COLO829 (cell line): Measurements from ENCODE around the gene HEATR9.

Experiments
- DNase-seq: peaks from one replicate; pipeline ENCODE4 v3.0.0; 2012; ENCODE audit warnings: low spot score

The HEATR9 gene

DNA sequence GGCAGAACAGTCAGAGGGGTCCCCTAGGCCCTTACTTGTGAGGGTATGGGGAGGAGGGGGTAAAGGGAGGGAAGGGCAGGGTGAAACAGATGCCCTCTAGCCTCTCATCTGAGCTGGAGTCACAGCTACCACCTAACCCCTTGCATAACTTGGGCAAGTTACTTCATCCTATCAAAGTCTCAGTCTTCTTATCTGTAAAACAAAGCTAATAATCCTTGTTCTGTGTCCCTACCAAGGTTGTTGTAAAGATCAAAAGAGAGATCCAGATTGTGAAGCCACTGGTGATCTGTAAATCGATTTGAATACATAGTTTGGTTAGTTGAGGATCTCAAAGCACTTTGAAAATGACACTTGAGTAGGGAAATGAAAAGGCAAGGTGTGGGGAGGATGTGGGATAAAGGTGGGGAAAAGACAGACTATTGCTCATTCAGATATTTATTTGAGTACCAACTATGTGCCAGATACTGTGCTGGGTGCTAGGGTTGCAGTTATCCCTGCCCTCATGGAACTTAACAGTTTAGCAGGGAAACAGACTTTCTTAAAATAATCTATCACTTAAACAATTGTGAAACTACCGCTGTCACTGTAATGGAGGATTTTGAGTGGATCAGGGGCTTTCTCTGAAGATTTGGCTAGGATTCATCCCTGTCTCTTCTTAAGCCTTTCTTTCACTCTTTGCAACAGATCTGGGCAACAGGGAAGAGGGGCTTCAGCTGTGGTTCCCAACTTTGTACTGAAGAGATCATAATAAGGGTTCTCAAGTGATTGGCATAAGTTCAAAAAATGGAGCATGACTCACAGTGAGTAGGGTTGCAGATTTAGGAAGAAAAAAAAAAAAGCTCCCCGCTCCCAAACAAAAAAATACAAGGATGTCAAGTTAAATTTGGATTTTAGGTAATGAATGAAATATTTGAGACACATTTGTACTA is 3.0 kb downstream of the HEATR9 start:
- no peak for DNase-seq

DNA sequence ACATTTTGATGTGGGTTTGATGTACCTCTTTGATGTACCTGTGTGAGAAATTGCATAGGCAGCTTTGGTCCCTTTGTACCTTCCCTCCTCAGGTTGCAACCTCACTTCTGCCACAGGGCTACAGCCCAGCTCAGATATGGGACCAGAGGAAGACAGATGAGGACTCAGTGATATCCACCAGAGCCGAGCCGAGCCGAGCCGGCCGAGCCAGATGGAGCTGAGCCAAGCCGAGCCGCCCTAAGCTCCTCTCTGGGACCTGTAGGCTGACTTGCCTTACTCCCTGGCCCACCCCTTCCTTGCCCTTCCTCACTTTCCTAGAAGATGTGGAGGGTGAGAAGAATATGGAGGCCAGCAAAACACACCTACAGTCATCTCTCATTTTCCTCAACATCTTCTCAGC is 3.8 kb downstream of the HEATR9 start:
- DNase-seq, result no peak

DNA sequence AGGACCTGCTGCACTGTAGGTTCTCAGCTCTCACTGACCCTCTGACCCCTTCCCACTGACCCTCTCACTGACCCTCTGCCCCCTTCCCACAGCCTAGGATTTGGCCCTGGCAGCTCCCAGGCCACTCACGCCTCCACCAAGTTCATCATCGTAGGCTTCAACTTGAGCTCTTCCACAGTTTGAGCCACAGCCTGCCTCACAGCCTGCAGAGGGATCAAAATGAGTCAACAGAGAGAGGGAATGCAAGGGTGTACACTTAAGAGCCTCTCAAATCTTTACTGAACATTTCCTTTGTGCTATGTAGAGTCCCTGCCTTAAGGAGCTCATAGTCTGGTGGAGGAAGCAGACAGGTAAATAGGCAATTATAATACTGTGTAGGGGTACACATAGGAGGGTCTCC is 12.1 kb downstream of the HEATR9 start:
- DNase-seq, result no peak

DNA sequence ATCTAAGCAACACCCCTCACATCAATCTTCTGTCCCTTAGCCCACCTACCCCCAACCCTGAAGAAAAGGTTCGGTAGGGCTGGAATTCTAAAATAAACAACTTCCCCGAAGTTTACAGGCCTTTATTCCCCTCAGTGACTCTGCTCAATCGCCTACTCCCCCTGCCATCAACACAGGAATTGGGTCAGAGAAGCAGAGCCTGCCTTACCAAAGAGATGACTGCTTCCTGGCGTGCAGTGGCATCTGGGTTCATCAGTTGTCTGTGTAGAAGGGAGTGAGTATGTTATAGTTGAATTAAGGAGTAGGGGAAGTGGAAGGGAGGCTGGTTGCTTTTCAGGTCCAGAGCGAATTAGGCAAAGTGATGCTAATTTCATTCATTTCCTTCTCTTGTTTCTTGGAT is 12.7 kb downstream of the HEATR9 start:
- DNase-seq, result no peak

DNA sequence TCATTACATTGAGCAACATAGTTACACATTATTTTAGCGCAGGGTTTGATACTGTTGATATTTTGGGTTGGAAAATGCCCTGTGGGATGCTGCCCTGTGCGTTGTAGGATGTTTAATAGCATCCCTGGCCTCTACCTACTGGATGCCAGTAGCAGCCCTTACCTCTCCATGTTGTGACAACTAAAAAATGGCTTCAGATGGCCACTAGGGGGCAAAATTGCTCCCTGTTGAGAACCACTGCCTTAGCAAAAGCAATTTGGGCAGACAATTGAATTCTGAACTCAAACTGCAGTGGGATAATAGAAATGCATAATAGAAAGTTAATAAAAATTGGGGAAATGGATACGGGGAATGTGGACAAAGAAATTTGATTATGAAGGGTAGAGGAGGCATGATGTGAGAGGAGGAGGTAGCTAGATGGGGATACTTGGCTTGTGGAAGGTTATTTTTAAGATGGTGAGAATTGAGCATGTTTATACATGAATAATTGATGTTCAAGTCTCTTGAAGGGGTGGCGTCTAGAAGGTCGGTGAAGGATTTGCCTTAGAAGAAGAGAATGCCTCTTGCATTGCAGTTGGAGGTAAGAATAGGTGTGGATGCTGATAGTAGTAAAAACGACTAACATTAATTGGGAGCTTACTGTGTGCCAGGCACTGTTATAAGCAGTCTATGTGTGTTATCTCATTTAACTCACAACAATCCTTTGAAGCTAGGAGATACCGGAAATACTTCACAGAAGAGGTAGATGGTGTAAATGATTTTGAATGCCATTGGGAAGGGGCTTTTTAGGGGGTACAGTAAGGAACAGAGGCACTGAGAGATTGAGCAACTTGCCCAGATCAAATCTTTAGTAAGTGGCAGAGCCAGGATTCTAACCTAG is 19.0 kb downstream of the HEATR9 start:
- DNase-seq, result peak; percentile 46

DNA sequence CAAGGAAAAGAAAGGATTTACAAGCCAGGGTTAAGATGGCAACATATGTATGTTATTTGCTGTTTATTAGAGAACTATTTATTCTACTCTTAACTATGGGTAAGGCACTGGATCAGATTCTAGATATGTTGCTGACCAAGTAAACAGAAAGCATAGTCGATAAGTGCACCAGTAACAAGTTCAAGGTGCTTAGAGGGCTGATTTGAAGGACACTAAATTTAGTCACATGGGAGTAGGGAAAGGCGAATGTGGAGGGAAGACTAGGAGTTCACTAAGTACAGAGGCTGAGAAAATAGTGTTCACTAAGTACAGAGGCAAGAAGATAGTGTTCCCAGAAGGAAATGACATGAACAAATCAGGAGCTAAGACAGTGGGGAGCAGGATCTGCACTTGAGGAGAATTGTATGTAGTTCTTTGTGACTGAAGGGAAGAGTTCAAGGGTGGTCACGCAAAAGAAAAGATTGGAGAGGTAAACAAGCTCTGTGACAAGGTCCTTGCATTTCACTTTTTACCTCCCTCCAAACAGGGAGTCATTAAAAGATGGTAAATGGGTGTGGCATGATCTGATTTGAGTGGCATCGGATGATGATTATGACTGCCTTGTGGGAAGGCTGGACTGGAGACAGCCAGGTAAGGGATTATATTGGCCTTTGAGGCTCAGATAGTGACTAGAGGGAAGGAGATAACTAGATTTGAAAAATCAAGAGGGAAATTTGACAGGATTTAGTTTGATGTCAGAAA is 20.9 kb downstream of the HEATR9 start:
- DNase-seq, result no peak

DNA sequence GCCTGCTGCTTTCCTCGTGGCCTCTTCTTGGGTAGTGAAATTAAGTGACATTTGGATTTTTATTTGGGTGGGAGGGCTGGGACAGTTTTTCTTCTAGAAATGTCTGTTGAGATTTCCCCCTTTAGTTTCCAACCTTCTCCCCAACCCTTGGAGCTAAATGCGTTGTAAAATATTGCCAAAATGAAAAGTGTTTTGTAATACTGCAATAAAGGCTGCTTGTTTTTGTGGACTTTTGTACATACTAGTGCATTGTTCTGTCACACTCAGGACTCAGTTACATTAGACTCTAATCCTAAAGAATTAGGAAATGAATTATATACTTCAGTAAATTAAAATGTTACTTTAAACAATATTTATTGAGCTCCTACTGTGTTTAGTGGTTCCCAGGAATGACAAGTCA is 21.7 kb downstream of the HEATR9 start:
- DNase-seq, result no peak

DNA sequence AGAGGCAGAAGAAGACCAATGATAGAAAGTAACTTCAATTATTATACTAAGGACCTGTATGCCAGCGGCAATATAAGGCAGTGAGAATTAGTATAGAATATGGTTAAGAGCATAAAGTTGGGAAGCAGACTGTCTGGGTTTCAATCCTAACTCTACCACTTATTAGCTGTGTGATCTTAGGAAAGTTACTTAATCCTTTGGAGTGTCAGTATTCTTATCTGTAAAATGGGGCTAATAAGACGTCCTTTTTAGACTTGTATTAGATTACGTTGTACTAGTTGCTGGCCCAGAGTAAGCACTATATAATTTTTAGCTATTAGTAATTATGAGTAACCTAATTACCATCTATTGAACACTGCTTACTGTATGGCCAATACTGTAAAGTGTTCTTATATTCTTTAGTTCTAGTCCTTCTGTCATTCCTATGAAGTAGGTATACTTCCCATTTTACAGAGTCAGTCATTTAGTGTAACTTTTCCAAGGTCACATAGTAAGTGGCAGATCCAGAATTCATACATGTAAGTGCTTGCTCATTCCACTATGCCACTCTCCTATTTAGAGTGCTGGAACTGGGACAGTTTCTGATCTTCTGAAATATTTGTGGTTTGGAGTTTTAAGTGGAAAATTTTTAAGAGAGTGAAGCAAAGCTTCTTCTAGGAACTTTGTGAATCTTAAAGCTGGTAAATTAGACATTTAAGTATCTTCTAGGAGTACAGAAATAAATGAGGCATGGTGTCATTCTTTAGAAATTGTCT is 22.5 kb downstream of the HEATR9 start:
- DNase-seq, result no peak

DNA sequence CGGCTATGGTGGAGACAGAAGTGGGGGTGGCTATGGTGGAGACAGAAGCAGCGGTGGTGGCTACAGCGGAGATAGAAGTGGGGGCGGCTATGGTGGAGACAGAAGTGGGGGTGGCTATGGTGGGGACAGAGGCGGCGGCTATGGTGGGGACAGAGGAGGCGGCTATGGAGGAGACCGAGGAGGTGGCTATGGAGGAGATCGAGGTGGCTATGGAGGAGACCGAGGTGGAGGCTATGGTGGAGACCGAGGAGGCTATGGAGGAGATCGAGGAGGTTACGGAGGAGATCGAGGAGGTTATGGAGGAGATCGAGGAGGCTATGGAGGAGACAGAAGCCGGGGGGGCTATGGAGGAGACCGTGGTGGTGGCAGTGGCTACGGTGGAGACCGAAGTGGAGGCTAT is 24.1 kb downstream of the HEATR9 start:
- DNase-seq, result no peak

DNA sequence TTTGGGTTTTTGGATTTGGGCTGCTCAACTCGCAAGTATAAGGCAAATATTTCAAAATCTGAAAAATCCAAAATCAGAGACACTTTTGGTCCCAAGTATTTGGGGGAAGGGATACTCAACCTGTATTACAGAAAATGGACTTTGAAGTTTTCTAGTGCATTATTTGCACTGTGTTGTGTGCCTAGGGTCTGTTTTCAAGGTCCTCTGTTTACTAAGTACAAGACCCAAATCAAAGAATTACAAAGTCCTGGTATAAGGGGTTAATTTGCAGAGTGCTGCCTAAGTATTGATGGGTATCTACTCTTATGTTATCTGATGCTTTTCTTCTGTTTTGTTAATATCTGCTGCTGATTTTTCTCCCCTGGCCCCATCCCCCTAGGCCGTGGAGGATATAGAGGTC is 25.0 kb downstream of the HEATR9 start:
- no peak for DNase-seq

DNA sequence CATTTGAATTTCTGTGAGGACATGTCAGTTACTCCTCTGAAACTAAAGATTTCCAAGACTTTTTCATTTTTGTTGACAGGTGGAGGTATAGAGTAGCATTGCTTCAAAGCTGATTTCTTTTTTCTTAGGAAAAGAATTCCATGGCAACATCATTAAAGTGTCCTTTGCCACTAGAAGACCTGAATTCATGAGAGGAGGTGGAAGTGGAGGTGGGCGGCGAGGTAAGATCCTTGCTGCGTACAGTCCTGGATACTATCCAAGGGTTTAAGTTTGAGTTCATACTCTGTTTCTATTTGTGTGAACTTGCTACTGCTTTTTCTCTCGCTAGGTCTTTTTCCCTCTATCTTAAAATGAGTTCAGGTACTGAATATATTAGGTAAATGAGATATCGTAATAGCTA is 26.5 kb downstream of the HEATR9 start:
- no peak for DNase-seq

DNA sequence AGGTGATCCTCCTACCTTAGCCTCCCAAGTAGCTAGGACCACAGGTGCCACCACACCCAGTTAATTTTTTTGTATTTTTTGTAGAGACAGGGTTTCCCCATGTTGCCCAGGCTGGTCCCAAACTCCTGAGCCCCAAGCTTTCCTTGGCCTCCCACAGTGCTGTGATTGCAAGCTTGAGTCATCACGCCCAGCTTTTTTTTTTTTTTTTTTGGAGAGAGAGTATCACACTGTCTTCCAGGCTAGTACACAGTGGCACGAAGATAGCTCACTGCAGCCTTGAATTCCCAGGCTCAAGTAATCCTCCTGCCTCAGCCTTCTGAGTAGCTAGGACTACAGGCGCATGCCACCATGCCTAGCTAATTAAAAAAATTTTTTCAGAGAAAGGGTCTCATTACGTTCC is 27.2 kb downstream of the HEATR9 start:
- no peak for DNase-seq

DNA sequence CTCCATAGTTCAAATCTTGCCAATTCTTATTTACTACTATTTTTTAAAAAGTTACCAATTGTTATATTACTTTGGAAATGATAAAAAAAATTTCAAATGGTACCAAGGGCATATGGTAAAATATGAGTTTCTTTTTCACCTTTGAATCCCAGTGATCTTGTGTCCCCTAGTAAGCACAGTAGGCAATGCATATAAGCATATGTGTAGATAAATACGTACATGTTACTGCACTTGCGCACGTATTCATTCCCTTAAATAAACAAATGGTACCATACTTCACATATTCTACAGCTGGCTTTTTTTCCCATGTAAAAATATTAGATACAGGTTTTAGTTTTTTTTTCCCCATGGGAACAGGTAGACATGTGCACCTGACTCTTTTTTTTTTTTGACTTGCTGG is 27.6 kb downstream of the HEATR9 start:
- no peak for DNase-seq

DNA sequence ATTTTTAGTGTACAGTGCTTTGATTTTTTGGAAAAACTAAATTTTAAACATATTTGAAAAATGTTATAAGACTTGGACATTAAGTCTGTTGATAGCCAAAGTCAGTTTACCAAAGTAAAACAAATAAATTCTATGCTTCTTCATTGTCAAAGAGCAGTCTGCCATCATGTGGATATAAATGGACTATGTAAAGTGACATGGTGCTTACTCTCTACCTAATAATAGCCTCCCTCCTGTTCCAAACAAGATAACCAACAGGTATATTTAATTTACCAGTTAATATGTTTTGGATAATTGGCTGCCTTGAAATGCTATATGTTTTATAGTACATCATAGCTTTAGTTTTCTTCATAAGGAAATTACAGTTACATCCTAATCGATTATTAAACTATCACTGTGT is 43.5 kb downstream of the HEATR9 start:
- DNase-seq, result no peak

DNA sequence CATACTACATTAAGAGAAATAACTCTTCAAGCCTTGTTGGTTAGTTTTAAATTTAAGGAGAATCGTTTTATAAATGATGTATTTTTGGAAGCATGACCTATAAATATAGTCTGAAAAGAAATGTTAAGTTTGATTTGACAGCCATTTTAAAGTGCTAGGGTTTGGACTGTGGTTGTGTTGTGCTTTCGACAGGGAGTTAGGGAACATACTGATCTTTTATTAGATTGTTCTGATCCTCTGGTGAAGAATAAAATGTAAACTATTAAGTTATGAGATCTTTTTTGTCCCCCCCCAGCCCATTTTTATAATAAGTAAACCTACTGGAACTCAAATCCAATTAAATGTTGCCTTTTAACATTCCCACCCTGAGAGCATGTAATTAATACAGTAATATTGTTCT is 47.4 kb downstream of the HEATR9 start:
- DNase-seq, result no peak

DNA sequence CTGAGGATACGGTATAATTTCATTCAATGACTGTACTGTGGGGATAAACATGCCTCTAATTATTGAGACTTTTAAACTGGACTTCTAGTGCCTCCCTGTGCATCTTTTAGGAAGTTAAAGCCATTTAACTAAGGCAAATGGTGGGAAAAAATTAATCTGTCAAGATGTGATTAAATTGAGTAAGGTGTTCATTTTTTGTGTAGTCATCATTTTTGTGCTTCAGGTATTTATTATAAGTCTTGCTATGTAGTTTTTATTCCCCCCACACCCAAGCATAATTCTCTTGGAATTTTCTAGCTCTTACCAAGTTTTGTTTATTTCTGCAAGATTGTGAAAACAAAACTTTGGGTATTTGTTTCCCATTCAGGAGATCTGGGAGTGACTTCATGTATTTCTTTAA is 49.2 kb downstream of the HEATR9 start:
- no peak for DNase-seq

DNA sequence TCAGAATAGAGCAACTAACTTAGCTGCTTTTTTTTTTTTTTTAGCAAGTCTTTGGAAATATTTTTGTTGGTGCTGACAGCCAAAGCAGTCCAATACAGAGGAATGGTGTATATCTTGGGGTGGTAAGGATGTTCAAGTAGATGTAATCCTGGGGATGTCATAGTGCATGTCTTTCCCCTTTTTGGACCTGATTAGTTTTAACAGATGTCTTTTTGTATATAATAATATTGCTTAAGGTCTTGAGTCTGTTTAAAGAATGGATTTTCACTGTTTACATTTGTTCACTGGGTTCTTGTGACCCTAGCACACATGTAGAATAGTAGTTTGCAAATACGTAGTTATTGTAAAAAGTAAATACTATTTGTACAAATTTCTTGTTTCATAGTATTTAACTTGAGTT is 51.5 kb downstream of the HEATR9 start:
- DNase-seq, result no peak

DNA sequence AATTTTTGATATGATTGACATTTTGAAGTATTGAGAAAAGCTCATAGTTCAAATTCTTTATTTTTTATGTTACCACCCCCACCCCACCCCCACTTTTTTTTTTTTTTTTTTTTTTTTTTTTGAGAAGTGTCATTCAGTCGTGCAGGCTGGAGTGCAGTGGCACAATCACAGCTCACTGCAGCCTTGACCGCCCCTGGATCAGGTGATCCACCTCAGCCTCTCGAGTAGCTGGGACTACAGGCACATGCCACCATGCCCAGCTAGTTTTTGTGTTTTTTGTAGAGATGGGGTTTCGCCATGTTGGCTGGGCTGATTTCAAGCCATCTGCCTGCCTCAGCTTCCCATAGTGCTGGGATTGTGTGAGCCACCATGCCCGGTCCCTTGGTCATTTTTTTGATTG is 52.0 kb downstream of the HEATR9 start:
- no peak for DNase-seq

DNA sequence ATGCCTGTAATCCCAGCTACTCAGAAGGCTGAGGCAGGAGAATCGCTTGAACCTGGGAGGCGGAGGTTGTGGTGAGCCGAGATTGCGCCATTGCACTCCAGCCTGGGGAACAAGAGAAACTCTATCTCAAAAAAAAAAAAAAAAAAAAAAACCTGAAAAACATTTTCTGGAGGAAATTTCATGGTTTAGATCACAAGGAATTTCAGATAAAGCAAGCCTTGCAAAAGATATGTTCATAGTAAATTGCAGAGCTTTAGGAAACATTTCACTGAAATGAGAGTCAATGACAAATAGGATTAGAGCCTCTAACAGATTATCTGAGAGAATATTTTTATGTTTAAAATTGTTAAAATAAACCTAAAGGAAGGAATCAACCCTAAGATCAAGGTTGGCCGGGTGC is 56.2 kb downstream of the HEATR9 start:
- no peak for DNase-seq

DNA sequence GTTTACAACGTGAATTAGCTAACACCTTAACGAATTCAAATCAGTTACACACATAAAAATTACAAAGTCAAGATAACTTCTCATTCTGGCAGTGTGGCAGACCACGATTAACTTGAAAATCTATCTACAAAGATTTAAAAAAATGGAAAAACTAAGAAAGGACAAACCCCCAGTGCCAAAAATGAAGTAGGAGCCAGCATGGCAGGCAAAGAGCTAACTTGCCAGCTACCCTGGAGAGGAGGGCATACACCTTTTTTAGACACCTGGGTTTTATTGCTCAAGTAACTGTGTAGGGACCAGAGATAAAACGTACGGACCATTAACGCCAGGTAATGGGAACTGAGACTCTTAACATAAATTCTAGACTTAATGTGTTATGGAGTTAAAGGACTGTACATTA is 56.9 kb downstream of the HEATR9 start:
- DNase-seq, result no peak

DNA sequence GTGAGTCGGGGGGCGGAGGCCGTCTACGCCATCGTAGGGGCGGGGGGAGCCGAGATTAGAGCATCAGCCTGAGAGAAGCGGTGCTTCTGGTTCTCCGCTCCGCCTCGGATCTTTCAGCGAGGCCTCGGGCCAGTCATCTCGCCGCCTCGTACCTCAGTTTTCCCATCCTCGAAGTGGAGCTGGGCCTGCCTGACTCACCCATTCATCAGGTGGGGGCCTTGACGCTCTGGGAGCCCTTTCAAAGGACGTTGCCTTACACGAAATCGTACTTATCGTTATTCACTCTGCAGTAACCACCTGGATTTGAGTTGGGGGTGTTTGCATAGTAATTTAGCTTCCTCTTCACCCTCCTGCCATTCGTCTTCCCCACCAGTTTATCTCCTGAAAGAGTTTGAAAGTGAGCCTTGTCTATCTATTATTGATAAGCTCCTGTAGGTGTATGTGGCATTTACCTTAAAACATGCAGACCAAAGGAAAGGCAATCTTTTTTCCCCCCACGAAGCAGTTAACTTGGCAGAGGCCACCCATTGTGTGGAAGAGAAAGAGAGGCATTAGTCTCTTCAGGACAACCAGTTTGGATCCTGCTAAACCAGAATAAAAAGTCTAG is 58.7 kb downstream of the HEATR9 start:
- no peak for DNase-seq
